Right lobe of liver (tissue), 4 donors: ENCODE data around the gene NANOS3.

Experiments
- POLR2A ChIP-seq: fragments of 450-650 bp; IDR thresholded peaks from one replicate; pipeline ENCODE4 v1.6.1; 2017; ENCODE audit warnings: antibody characterized with exemption, mild to moderate bottlenecking
- TF ChIP-seq, protein P1 (sequence below), 4 donors: fragments of 200-600 bp in 3 of 4; fragments of 450-650 bp in 1 of 4; IDR thresholded peaks; one replicate each; pipeline versions ENCODE4 v1.5.1 to v1.8.0; 2016 to 2022; ENCODE audit warnings: antibody characterized with exemption in 4 of 4, mild to moderate bottlenecking in 2 of 4
- donor health status: DM: no; HTN: no; CAD: no.
- donor health status: DM: no; HTN: no; CAD: no.
- donor health status: DM: no; HTN: yes; CAD: no.

DNA sequence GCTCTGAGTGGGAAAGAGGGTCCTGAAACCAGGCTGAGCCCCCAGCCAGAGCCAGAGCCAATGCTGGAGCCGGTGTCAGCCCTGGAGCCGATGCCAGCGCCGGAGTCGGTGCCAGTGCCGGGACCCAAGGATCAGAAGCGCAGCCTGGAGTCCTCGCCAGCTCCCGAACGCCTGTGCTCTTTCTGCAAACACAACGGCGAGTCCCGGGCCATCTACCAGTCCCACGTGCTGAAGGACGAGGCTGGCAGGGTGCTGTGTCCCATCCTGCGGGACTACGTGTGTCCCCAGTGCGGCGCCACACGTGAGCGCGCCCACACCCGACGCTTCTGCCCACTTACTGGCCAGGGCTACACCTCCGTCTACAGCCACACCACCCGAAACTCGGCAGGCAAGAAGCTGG is 369 bp downstream of the NANOS3 start:
- TF ChIP-seq, protein P1, sequence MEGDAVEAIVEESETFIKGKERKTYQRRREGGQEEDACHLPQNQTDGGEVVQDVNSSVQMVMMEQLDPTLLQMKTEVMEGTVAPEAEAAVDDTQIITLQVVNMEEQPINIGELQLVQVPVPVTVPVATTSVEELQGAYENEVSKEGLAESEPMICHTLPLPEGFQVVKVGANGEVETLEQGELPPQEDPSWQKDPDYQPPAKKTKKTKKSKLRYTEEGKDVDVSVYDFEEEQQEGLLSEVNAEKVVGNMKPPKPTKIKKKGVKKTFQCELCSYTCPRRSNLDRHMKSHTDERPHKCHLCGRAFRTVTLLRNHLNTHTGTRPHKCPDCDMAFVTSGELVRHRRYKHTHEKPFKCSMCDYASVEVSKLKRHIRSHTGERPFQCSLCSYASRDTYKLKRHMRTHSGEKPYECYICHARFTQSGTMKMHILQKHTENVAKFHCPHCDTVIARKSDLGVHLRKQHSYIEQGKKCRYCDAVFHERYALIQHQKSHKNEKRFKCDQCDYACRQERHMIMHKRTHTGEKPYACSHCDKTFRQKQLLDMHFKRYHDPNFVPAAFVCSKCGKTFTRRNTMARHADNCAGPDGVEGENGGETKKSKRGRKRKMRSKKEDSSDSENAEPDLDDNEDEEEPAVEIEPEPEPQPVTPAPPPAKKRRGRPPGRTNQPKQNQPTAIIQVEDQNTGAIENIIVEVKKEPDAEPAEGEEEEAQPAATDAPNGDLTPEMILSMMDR (IDR thresholded peaks at IDR 0.05) = no peak
- TF ChIP-seq POLR2A = no peak
